Effector memory CD8-positive, alpha-beta T cell (primary cell): ENCODE data around the gene MTAP.
A peak's percentile ranks its signal among the peaks of the same experiment; 100 is the strongest.

ENCODE experiments used
- ATAC-seq: fragments of 150-1000 bp; cut with Tn5 transposase; replicated peaks from 2 replicates; pipeline ENCODE4 v1.10.0; 2021; ENCODE audit warnings: mild to moderate bottlenecking, moderate library complexity
- DNase-seq, 3 experiments: peaks; one replicate each; pipeline ENCODE4 v3.0.0; 2021
- H3K27ac Mint-ChIP-seq, 2 donors: one replicate each; pipeline ENCODE4 v1.8.0; 2022; ENCODE audit warnings: mild to moderate bottlenecking in 2 of 2, mixed read lengths in 2 of 2, moderate library complexity in 2 of 2
- H3K27me3 Mint-ChIP-seq, 2 donors: one replicate each; pipeline ENCODE4 v1.8.0; 2022; ENCODE audit warnings: mixed read lengths in 2 of 2
- H3K36me3 Mint-ChIP-seq: one replicate; pipeline ENCODE4 v1.8.0; 2022; ENCODE audit warnings: mild to moderate bottlenecking, moderate library complexity, mixed read lengths; ENCODE audit not compliant: insufficient read depth
- H3K4me1 Mint-ChIP-seq, 2 donors: one replicate each; pipeline ENCODE4 v1.8.0; 2022; ENCODE audit warnings: low read depth in 2 of 2, mixed read lengths in 2 of 2
- H3K4me3 Mint-ChIP-seq, 2 donors: one replicate each; pipeline ENCODE4 v1.8.0; 2022; ENCODE audit warnings: mild to moderate bottlenecking in 2 of 2, mixed read lengths in 2 of 2, moderate library complexity in 2 of 2
- H3K9me3 Mint-ChIP-seq, 2 donors: one replicate each; pipeline ENCODE4 v1.8.0; 2022; ENCODE audit warnings: mixed read lengths in 2 of 2

The MTAP gene

DNA sequence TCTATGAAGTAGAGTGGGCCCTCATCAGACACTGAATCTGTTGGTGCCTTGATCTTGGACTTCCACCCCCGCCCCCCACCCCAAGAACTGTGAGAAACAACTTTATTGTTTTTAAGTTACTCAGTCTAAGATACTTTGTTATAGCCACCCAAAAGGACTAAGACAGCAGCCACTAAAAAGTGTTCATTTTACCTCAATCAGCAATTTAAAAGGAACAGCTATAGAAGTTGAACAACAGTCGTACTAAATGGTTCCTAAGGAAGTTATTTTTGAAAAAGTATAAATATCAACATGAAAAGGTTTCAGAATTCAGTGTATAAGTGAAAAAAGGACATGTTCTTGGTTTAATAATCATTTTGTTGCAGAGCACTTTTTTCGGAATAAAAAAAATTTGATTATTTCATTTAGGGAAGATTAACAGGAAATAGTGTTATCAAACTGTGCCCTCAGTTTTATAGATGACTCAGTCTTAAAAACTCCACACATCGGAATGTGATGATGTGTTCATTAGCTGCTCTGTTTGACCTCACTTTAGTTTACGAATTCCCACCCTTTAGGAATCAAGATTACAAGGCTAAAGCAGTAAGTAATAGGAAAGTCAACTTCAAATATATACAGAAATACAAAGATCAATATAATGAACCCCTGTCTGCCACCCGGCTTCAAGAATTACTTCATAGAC, 71.2 kb downstream of the MTAP start:
- ATAC-seq (no peak), DNase-seq (no peak)
- Mint-ChIP-seq H3K27ac (no peak overlapping the region), H3K27me3 (no peaks in the 10 kb centered on the region), H3K9me3 (no peaks in the 10 kb centered on the region), H3K4me1 (peaks cover 6 to 7% of the 10 kb centered on the region in 2 donors), H3K4me3 (no peak overlapping the region), H3K36me3 (peaks cover 3% of the 10 kb centered on the region)

DNA sequence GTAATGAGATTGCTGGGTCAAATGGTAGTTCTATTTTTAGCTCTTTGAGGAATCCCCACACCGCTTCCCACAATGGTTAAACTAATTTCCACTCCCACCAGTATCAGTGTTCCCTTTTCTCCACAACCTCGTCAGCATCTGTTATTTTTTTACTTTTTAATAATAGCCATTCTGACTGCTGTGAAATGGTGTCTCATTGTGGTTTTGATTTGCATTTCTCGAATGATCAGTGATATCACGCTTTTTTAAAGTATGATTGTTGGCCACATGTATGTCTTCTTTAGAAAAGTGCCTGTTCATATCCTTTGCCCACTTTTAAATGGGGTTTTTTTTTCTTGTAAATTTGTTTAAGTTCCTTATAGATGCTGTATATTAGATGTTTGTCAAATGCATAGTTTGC, 73.5 kb downstream of the MTAP start:
- Mint-ChIP-seq H3K27ac (no peak overlapping the region), H3K4me3 (no peak overlapping the region), H3K4me1 (peaks cover 6 to 7% of the 10 kb centered on the region in 2 donors), H3K27me3 (no peaks in the 10 kb centered on the region), H3K36me3 (peaks cover 3% of the 10 kb centered on the region), H3K9me3 (no peaks in the 10 kb centered on the region)
- ATAC-seq (no peak), DNase-seq (no peak)

- Mint-ChIP-seq H3K36me3 (no peaks in the 10 kb centered on the region), H3K27me3 (no peaks in the 10 kb centered on the region), H3K4me3 (no peak overlapping the region), H3K4me1 (peaks cover 5 to 9% of the 10 kb centered on the region in 2 donors), H3K27ac (peak overlapping the region in 1 of 2 donors; percentile 35), H3K9me3 (no peaks in the 10 kb centered on the region)
- DNase-seq (peak; percentile 3 to 5 (median 4)), ATAC-seq (peak; percentile 79)
Observed at GRCh38 chr9:21883642-21884041, 81.2 kb downstream of the MTAP start.

- ATAC-seq: no peak
- Mint-ChIP-seq H3K4me1 (no peaks in the 10 kb centered on the region), H3K27ac (peak overlapping the region in 1 of 2 donors; percentile 42), H3K4me3 (no peak overlapping the region), H3K27me3 (no peaks in the 10 kb centered on the region), H3K9me3 (no peaks in the 10 kb centered on the region), H3K36me3 (no peaks in the 10 kb centered on the region)
- DNase-seq: no peak
Observed at GRCh38 chr9:21889673-21890072, 87.2 kb downstream of the MTAP start.

DNA sequence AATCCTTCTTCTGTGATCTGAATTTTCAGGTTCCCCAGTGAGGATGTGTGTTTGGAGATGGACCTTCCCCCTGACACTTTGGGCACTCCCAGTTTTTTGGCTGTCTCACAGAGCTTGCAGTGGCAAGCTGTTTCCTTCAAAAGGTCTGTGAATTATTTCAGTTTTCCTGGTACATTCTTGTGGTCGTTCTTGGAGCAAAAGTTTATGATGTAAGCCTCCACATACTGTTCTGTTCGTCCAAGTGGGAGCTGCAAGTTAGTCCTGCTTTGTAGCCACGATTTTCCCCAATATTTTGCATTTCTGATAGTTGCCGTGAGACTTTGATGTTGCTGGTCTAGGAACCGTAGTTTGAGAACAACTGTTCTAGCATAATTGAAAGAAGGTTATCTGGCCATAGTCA, 88.3 kb downstream of the MTAP start:
- Mint-ChIP-seq H3K4me3 (no peak overlapping the region), H3K9me3 (no peaks in the 10 kb centered on the region)
- no peak for DNase-seq

GRCh38 chr9:21901546-21901945, 99.1 kb downstream of the MTAP start:
- Mint-ChIP-seq H3K9me3 (peaks cover 8 to 9% of the 10 kb centered on the region in 2 donors), H3K36me3 (no peaks in the 10 kb centered on the region), H3K4me1 (peaks cover 0 to 2% of the 10 kb centered on the region in 2 donors), H3K27ac (peak overlapping the region in 1 of 2 donors; percentile 31), H3K27me3 (no peaks in the 10 kb centered on the region), H3K4me3 (no peak overlapping the region)
- ATAC-seq: no peak
- no peak for DNase-seq

More for the DNA sequence above, 88.3 kb downstream of the MTAP start:
- no peak overlapping the region for H3K27ac Mint-ChIP-seq
- H3K36me3 Mint-ChIP-seq: no peaks in the 10 kb centered on the region
- no peak for ATAC-seq
- H3K27me3 Mint-ChIP-seq: no peaks in the 10 kb centered on the region
- no peaks in the 10 kb centered on the region for H3K4me1 Mint-ChIP-seq

- Mint-ChIP-seq H3K27me3 (no peaks in the 10 kb centered on the region), H3K27ac (no peak overlapping the region), H3K4me1 (peaks cover 0 to 2% of the 10 kb centered on the region in 2 donors), H3K4me3 (no peak overlapping the region), H3K36me3 (no peaks in the 10 kb centered on the region), H3K9me3 (peaks cover 7 to 8% of the 10 kb centered on the region in 2 donors)
- DNase-seq: no peak
- ATAC-seq: no peak
Observed at GRCh38 chr9:21902136-21902535, 99.7 kb downstream of the MTAP start.

GRCh38 chr9:21903380-21903965, 101.0 kb downstream of the MTAP start:
- H3K36me3 Mint-ChIP-seq: no peaks in the 10 kb centered on the region
- H3K27ac Mint-ChIP-seq: no peak overlapping the region
- no peak for ATAC-seq
- H3K4me1 Mint-ChIP-seq: peaks cover 0 to 2% of the 10 kb centered on the region in 2 donors
- no peak for DNase-seq
- H3K9me3 Mint-ChIP-seq: peaks cover 7 to 8% of the 10 kb centered on the region in 2 donors
- no peak overlapping the region for H3K4me3 Mint-ChIP-seq
- H3K27me3 Mint-ChIP-seq: no peaks in the 10 kb centered on the region

GRCh38 chr9:21904371-21904770, 101.9 kb downstream of the MTAP start:
- Mint-ChIP-seq H3K9me3 (peaks cover 7% of the 10 kb centered on the region in 2 donors), H3K4me3 (no peak overlapping the region), H3K4me1 (peaks cover 0 to 2% of the 10 kb centered on the region in 2 donors), H3K27ac (no peak overlapping the region), H3K36me3 (no peaks in the 10 kb centered on the region), H3K27me3 (no peaks in the 10 kb centered on the region)
- DNase-seq (no peak), ATAC-seq (no peak)

DNA sequence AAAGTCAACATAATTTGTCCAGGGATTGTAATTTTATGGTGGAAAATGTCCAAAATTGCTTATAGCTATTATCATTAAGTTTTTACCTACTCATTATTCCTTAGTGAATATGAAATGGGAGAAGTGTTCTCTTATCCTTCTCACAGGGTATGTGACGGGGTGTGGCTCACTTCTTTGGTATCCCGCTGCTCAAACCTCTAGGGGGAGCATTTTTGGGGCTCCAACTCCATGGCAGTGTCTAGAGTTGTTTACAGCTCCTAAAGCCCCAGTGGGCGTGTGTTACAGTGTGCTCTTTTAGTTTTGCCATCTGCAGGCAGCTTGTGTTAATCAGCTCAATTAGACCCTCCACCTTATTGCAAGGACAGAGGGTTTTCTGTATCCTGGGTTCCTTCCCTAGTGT, 102.3 kb downstream of the MTAP start:
- no peak for ATAC-seq
- H3K27me3 Mint-ChIP-seq: no peaks in the 10 kb centered on the region
- H3K27ac Mint-ChIP-seq: no peak overlapping the region
- H3K4me1 Mint-ChIP-seq: peaks cover 0 to 2% of the 10 kb centered on the region in 2 donors
- H3K4me3 Mint-ChIP-seq: no peak overlapping the region
- no peak for DNase-seq
- H3K9me3 Mint-ChIP-seq: peaks cover 7% of the 10 kb centered on the region in 2 donors
- no peaks in the 10 kb centered on the region for H3K36me3 Mint-ChIP-seq

GRCh38 chr9:21906213-21906612, 103.8 kb downstream of the MTAP start:
- peaks cover 2% of the 10 kb centered on the region in 2 donors for H3K9me3 Mint-ChIP-seq
- no peaks in the 10 kb centered on the region for H3K27me3 Mint-ChIP-seq
- no peak overlapping the region for H3K27ac Mint-ChIP-seq

GRCh38 chr9:21906881-21907280, 104.4 kb downstream of the MTAP start:
- Mint-ChIP-seq H3K4me1 (peaks cover 0 to 2% of the 10 kb centered on the region in 2 donors), H3K27ac (no peak overlapping the region), H3K9me3 (peaks cover 5 to 8% of the 10 kb centered on the region in 2 donors), H3K27me3 (no peaks in the 10 kb centered on the region), H3K4me3 (no peak overlapping the region), H3K36me3 (no peaks in the 10 kb centered on the region)
- no peak for DNase-seq
- ATAC-seq: no peak

More at GRCh38 chr9:21906213-21906612, 103.8 kb downstream of the MTAP start:
- H3K36me3 Mint-ChIP-seq: no peaks in the 10 kb centered on the region
- H3K4me3 Mint-ChIP-seq: no peak overlapping the region
- H3K4me1 Mint-ChIP-seq: peaks cover 0 to 2% of the 10 kb centered on the region in 2 donors
- ATAC-seq (no peak), DNase-seq (no peak)

- Mint-ChIP-seq H3K27me3 (no peaks in the 10 kb centered on the region), H3K27ac (peak overlapping the region; percentile 54 to 84), H3K4me3 (peak overlapping the region; percentile 38 to 68), H3K9me3 (peaks cover 0 to 4% of the 10 kb centered on the region in 2 donors), H3K4me1 (peaks cover 9 to 21% of the 10 kb centered on the region in 2 donors), H3K36me3 (no peaks in the 10 kb centered on the region)
- DNase-seq (peak; percentile 48 to 58 (median 48)), ATAC-seq (peak; percentile 95)
Observed at GRCh38 chr9:21919377-21920362, 117.2 kb downstream of the MTAP start.
